ENCODE results near the gene MASP1.

MASP1 gene
- total RNA-seq: 0 reads per million in 4 donors

- DNase-seq: no peak
These were observed at the start of gene MASP1 for GRCh38 chr3:187291512-187292132. MASP1 (minus strand) TSS chr3:187291737; CDS start chr3:187291632, 105 bp downstream.

GRCh38 chr3:187340578-187340977 is 49.0 kb upstream of the MASP1 start:
- no peak for DNase-seq

- no peak for DNase-seq
These were observed 44.8 kb upstream of the MASP1 start for GRCh38 chr3:187336322-187336721.

- DNase-seq: no peak
These were observed 43.4 kb upstream of the MASP1 start for GRCh38 chr3:187334904-187335303.

- no peak for DNase-seq
These were observed 37.2 kb upstream of the MASP1 start for GRCh38 chr3:187328691-187329090.

GRCh38 chr3:187327845-187328244 is 36.3 kb upstream of the MASP1 start:
- DNase-seq: no peak

- DNase-seq: no peak
These were observed 34.1 kb upstream of the MASP1 start for GRCh38 chr3:187325632-187326031.

GRCh38 chr3:187323091-187323490 is 31.6 kb upstream of the MASP1 start:
- DNase-seq: no peak

GRCh38 chr3:187322291-187322690 is 30.8 kb upstream of the MASP1 start:
- DNase-seq: no peak

- DNase-seq: no peak
These were observed 30.2 kb upstream of the MASP1 start for GRCh38 chr3:187321766-187322165.

- peak in 4 of 5 donors; percentile 21 to 62 (median 26) for DNase-seq
These were observed 28.3 kb upstream of the MASP1 start for GRCh38 chr3:187319699-187320302.

GRCh38 chr3:187318819-187319616 is 27.5 kb upstream of the MASP1 start:
- peak in 3 of 5 donors; percentile 11 to 37 (median 29) for DNase-seq

GRCh38 chr3:187315872-187316271 is 24.3 kb upstream of the MASP1 start:
- no peak for DNase-seq

- no peak for DNase-seq
These were observed 22.6 kb upstream of the MASP1 start for GRCh38 chr3:187314176-187314575.

- DNase-seq: no peak
These were observed 19.5 kb upstream of the MASP1 start for GRCh38 chr3:187310954-187311470.

GRCh38 chr3:187310226-187310625 is 18.7 kb upstream of the MASP1 start:
- no peak for DNase-seq

GRCh38 chr3:187305881-187306280 is 14.3 kb upstream of the MASP1 start:
- DNase-seq: no peak

GRCh38 chr3:187299611-187300010 is 8.1 kb upstream of the MASP1 start:
- no peak for DNase-seq

GRCh38 chr3:187296911-187297310 is 5.4 kb upstream of the MASP1 start:
- DNase-seq: no peak

- DNase-seq: no peak
These were observed 4.5 kb upstream of the MASP1 start for GRCh38 chr3:187296058-187296457.

GRCh38 chr3:187295316-187296034 is 3.9 kb upstream of the MASP1 start:
- no peak for DNase-seq

- DNase-seq: no peak
These were observed 2.2 kb upstream of the MASP1 start for GRCh38 chr3:187293516-187294430.
